Esophagus muscularis mucosa (tissue), 4 donors: ENCODE measurements around the gene SLC29A3. TPM values are rescaled to one million over a fixed set of nuclear protein-coding genes. Genes with fewer than 3 reads are reported as not detected.

Experiments
- DNase-seq: peaks from one replicate; pipeline ENCODE4 v3.0.0-alpha.2; 2017; ENCODE audit errors: extremely low spot score
- H3K27ac ChIP-seq, 4 donors: fragments of 200-600 bp; sonication (generic); replicated peaks in 1 of 4; 1 replicate in 3 of 4; 2 replicates in 1 of 4; pipeline ENCODE4 v1.5.1; 2016 to 2019; ENCODE audit warnings: mild to moderate bottlenecking in 1 of 4
- H3K27me3 ChIP-seq, 4 donors: fragments of 200-600 bp; sonication (generic); one replicate each; pipeline versions ENCODE4 v1.5.1 to v1.6.0; 2016 to 2019
- H3K36me3 ChIP-seq, 4 donors: fragments of 200-600 bp; sonication (generic); one replicate each; pipeline ENCODE4 v1.5.1; 2016 to 2019
- H3K4me1 ChIP-seq, 4 donors: fragments of 200-600 bp; sonication (generic); one replicate each; pipeline ENCODE4 v1.5.1; 2016 to 2019
- H3K4me3 ChIP-seq, 4 donors: fragments of 200-600 bp; sonication (generic); 1 replicate in 2 of 4; 2 replicates in 2 of 4; pipeline ENCODE4 v1.5.1; 2016 to 2019; ENCODE audit warnings: mild to moderate bottlenecking in 4 of 4, moderate library complexity in 1 of 4
- H3K9me3 ChIP-seq, 4 donors: fragments of 200-600 bp; sonication (generic); 1 replicate in 3 of 4; 2 replicates in 1 of 4; pipeline ENCODE4 v1.5.1; 2016 to 2019
- EP300 ChIP-seq: sonication (generic); formaldehyde crosslinking; IDR thresholded peaks from one replicate; pipeline ENCODE4 v1.6.1; 2017; ENCODE audit warnings: antibody characterized with exemption
- POLR2A ChIP-seq: fragments of 450-650 bp; IDR thresholded peaks from one replicate; pipeline ENCODE4 v1.6.1; 2017; ENCODE audit warnings: antibody characterized with exemption, moderate library complexity, mild to moderate bottlenecking, low read depth
- POLR2AphosphoS5 ChIP-seq, 2 donors: sonication (generic); formaldehyde crosslinking; IDR thresholded peaks; one replicate each; pipeline ENCODE4 v1.6.1; 2017; ENCODE audit warnings: antibody characterized with exemption in 2 of 2
- WGBS: methylation state at CpG from one replicate; pipeline ENCODE4 v1.1.5; 2018; 5-methylcytosine and 5-hydroxymethylcytosine counted together
- intact Hi-C: fragments of 100-400 bp; cut with DNase I; formaldehyde crosslinking; loops from one replicate; pipeline ENCODE4 v1.15.1; 2023
- total RNA-seq, 4 donors: library from RNA; depleted of rRNA; stranded (reverse); fragments of >200 nt; gene quantifications; one replicate each; pipeline versions ENCODE4 v1.1.0 to v1.2.1, GENCODE V29; 2016
- TF ChIP-seq, protein P1 (sequence below), 3 experiments: fragments of 200-600 bp in 2 of 3; fragments of 450-650 bp in 1 of 3; sonication (generic) in 2 of 3; IDR thresholded peaks; one replicate each; pipeline ENCODE4 v1.5.1; 2017 to 2019; ENCODE audit warnings: antibody characterized with exemption in 3 of 3, mild to moderate bottlenecking in 2 of 3, moderate library complexity in 1 of 3

SLC29A3 gene
- total RNA-seq, 4 donors from 2014 or later: 4.0 to 6.9 (median 5.0) TPM

DNA sequence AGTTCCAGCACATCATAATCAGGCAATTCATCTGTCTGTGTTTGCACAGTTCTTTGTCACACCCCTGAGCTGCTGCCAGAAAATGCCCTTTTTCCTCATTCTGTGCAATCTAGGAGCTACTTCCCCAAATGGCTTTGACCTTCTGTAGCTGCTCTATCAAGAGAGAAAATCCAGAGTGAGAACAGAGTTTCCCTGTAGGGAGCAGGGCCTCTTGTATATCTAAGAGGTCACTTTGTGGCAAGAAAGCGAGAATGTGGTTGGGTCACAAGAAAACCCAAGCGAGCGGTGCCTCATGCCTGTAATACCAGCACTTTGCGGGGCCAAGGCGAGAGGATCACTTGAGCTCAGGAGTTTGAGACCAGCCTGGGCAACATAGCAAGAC lies 24.3 kb downstream of the SLC29A3 start:
- WGBS: 79% methylated on average over 5 of the region's 5 CpGs
- TF ChIP-seq, protein P1, sequence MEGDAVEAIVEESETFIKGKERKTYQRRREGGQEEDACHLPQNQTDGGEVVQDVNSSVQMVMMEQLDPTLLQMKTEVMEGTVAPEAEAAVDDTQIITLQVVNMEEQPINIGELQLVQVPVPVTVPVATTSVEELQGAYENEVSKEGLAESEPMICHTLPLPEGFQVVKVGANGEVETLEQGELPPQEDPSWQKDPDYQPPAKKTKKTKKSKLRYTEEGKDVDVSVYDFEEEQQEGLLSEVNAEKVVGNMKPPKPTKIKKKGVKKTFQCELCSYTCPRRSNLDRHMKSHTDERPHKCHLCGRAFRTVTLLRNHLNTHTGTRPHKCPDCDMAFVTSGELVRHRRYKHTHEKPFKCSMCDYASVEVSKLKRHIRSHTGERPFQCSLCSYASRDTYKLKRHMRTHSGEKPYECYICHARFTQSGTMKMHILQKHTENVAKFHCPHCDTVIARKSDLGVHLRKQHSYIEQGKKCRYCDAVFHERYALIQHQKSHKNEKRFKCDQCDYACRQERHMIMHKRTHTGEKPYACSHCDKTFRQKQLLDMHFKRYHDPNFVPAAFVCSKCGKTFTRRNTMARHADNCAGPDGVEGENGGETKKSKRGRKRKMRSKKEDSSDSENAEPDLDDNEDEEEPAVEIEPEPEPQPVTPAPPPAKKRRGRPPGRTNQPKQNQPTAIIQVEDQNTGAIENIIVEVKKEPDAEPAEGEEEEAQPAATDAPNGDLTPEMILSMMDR (IDR thresholded peaks at IDR 0.05): no peak
- TF ChIP-seq POLR2AphosphoS5 (IDR thresholded peaks at IDR 0.05): no peak
- no peak for TF ChIP-seq POLR2A
- no peak for TF ChIP-seq EP300
- intact Hi-C loops: no loop called here
- peaks cover 0 to 33% (median 13%) of the 10 kb centered on the region in 4 donors for H3K36me3 ChIP-seq
- DNase-seq: no peak
- peaks cover 0 to 18% (median 14%) of the 10 kb centered on the region in 4 donors for H3K4me1 ChIP-seq
- H3K9me3 ChIP-seq: no peaks in the 10 kb centered on the region
- no peaks in the 10 kb centered on the region for H3K27me3 ChIP-seq
- H3K27ac ChIP-seq: no peak overlapping the region
- H3K4me3 ChIP-seq: no peak overlapping the region

DNA sequence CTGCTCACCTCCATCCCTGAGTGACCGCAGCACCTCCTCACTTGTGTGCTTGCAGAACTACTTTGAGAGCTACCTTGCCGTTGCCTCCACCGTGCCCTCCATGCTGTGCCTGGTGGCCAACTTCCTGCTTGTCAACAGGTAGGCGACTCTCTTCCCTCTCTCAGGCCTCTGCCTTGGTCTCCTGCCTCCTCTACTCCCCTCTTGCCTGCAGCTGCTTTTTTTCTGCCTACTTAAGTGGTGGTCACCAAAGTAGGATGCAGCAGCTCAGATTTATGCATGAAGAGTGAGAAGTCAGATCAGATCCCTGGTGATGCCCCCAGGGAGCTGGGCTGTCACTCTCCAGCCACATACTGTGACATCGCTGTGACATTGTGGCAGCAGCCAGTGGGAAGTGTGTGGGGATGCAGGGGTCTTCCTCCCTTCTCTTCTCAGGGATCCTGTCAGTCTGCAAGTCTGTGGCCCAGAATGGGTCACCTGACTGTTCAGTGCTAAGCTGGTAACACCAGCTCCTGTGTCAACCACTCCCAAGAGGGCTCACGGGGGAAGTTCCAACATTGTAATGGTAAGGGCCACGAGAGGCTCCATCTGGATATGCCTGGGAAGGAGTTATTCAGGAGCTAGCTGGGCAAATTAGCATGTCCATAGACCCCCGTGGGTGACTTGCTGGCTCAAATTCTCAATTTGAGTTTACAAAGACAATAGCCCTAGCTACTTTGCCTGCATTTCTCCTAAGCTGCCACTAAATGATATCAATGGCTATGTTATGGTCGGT lies 25.3 kb downstream of the SLC29A3 start:
- 88% methylated on average over 9 of the region's 9 CpGs for WGBS
- no peak overlapping the region for H3K4me3 ChIP-seq

DNA sequence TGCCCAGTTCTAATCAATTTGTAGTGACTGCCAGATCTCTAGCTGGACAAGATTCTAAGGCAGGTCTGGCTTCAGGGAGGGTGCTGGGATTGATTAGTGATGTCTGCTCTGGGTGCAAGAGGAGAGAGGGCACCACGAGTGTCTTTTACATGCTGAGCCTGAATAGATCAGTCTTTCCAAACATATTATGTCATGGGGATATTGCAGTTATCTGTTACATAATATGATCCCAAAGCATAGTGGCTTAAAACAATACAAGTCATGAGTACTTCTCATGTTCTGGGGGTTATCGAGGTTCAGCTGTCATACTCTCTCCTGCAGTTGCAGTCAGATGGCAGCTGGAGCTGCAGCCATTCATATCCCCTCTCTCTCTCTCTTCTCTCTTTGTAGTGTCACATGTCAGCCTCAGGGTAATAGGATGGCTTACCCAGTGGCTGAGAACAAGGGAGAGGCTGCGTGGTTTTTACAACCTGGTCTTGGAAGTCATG lies 26.0 kb downstream of the SLC29A3 start:
- WGBS: 91% methylated on average over 3 of the region's 3 CpGs
- DNase-seq: no peak
- intact Hi-C loops: no loop called here
- no peaks in the 10 kb centered on the region for H3K27me3 ChIP-seq
- peaks cover 0 to 17% (median 2%) of the 10 kb centered on the region in 4 donors for H3K36me3 ChIP-seq
- no peak for TF ChIP-seq POLR2A
- H3K27ac ChIP-seq: no peak overlapping the region
- no peak overlapping the region for H3K4me3 ChIP-seq
- peaks cover 0 to 18% (median 14%) of the 10 kb centered on the region in 4 donors for H3K4me1 ChIP-seq
- H3K9me3 ChIP-seq: no peaks in the 10 kb centered on the region

More for the DNA sequence above, 25.3 kb downstream of the SLC29A3 start:
- peaks cover 0 to 24% (median 5%) of the 10 kb centered on the region in 4 donors for H3K36me3 ChIP-seq
- no peaks in the 10 kb centered on the region for H3K27me3 ChIP-seq
- peaks cover 0 to 18% (median 14%) of the 10 kb centered on the region in 4 donors for H3K4me1 ChIP-seq
- no peaks in the 10 kb centered on the region for H3K9me3 ChIP-seq
- intact Hi-C loops: no loop called here
- H3K27ac ChIP-seq: no peak overlapping the region
- DNase-seq: no peak
- TF ChIP-seq POLR2AphosphoS5 (IDR thresholded peaks at IDR 0.05): no peak
- no peak for TF ChIP-seq EP300
- TF ChIP-seq, protein P1 (IDR thresholded peaks at IDR 0.05): no peak
- no peak for TF ChIP-seq POLR2A

DNA sequence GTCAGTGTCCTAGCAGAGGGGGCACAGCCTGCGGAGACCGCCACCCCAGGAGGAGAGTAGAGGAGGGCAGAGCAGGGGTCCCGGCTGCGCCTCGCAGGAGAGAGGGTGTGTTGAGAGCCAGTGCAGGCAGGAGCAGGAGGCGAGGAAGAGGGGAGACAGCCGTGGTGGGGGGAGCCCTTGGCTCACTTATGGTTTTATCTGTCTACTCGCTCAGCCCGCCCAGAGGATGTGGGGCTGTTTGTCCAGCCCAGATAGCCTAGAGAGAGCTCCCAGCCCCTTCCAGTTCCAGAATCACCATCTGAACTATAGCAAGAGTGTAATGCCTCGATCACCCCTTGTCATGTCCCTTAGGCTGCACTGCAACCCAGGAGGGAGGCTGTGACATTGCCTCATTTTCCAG lies 26.6 kb downstream of the SLC29A3 start:
- Histone ChIP-seq H3K27ac (no peak overlapping the region), H3K9me3 (no peaks in the 10 kb centered on the region), H3K4me1 (peaks cover 0 to 18% (median 14%) of the 10 kb centered on the region in 4 donors), H3K4me3 (no peak overlapping the region), H3K27me3 (no peaks in the 10 kb centered on the region), H3K36me3 (peaks cover 0 to 11% (median 0%) of the 10 kb centered on the region in 4 donors)
- TF ChIP-seq EP300: no peak
- TF ChIP-seq POLR2AphosphoS5 (IDR thresholded peaks at IDR 0.05): no peak
- TF ChIP-seq, protein P1 (IDR thresholded peaks at IDR 0.05): no peak
- TF ChIP-seq POLR2A: no peak
- WGBS: 86% methylated on average over 10 of the region's 10 CpGs
- intact Hi-C loops: no loop called here
- DNase-seq: no peak

DNA sequence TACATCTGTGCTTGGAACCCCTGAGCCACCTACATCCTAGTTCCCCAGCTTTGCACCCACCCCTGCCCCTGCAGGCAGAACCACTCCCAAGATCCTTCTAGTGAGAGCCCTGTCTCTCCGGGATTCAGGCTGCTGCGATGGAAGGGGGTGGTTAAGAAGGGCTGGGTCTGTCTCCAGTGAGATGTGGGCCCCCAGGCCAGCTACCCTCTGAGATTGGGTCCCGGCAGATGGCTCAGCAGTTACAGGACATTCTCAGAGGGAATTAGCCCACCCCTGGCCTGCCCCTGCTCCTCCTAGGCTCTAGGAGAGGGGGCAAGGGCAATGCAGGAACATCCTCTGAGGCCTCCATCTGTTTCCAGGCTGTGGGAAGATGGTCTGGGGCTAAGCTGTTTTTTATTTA lies 27.7 kb downstream of the SLC29A3 start:
- WGBS: 90% methylated on average over 2 of the region's 3 CpGs
- intact Hi-C loops: no loop called here

More for the DNA sequence above, 27.7 kb downstream of the SLC29A3 start:
- no peak for DNase-seq
- H3K27ac ChIP-seq: no peak overlapping the region
- TF ChIP-seq EP300 (no peak), POLR2AphosphoS5 (IDR thresholded peaks at IDR 0.05) (no peak), POLR2A (no peak)
- TF ChIP-seq, protein P1 (IDR thresholded peaks at IDR 0.05): no peak
- peaks cover 0 to 18% (median 14%) of the 10 kb centered on the region in 4 donors for H3K4me1 ChIP-seq
- no peak overlapping the region for H3K4me3 ChIP-seq
- peaks cover 0 to 20% (median 3%) of the 10 kb centered on the region in 4 donors for H3K36me3 ChIP-seq
- H3K27me3 ChIP-seq: no peaks in the 10 kb centered on the region
- H3K9me3 ChIP-seq: no peaks in the 10 kb centered on the region
